Amygdala (tissue), 56 donors: Measurements from ENCODE around the gene COG5.
A peak's percentile ranks its signal among the peaks of the same experiment; 100 is the strongest.
"Not testable (repeated sequence)": the region's sequence is repeated elsewhere in the genome, so short reads cannot be mapped to it uniquely, and the experiment has no call there.

Experiments
- DNase-seq, 56 donors: peaks; one replicate each; lab custom pipeline; 2025; lab: John Stamatoyannopoulos, UW

Gene COG5

GRCh38 chr7:107169120-107170050 lies 394.3 kb downstream of the COG5 start:
- peak; percentile 80 to 98 (median 95) for DNase-seq

- DNase-seq, result peak; percentile 63 to 100 (median 99)
Measured at GRCh38 chr7:107168233-107169119, 395.2 kb downstream of the COG5 start, which contains the start of gene HBP1. Gene HBP1 (plus strand): TSS chr7:107169003. CDS start chr7:107179894, 10,891 bp downstream.

GRCh38 chr7:107167483-107168232 lies 396.1 kb downstream of the COG5 start:
- DNase-seq, result peak in 19 of 56 donors; percentile 10 to 78 (median 63)

GRCh38 chr7:107166736-107167426 lies 396.8 kb downstream of the COG5 start:
- DNase-seq, result no peak

- DNase-seq, result no peak
Measured at GRCh38 chr7:107165341-107165740, 398.4 kb downstream of the COG5 start.

GRCh38 chr7:107164092-107164491 lies 399.6 kb downstream of the COG5 start:
- no peak for DNase-seq

- DNase-seq, result no peak
Measured at GRCh38 chr7:107162475-107162874, 401.2 kb downstream of the COG5 start.

- DNase-seq, result no peak
Measured at GRCh38 chr7:107161415-107161814, 402.3 kb downstream of the COG5 start.

GRCh38 chr7:107160389-107160788 lies 403.3 kb downstream of the COG5 start:
- no peak for DNase-seq

- no peak for DNase-seq
Measured at GRCh38 chr7:107158028-107158427, 405.7 kb downstream of the COG5 start.

GRCh38 chr7:107157091-107157490 lies 406.6 kb downstream of the COG5 start:
- no peak for DNase-seq

GRCh38 chr7:107155726-107156125 lies 408.0 kb downstream of the COG5 start:
- DNase-seq, result not testable (repeated sequence)

GRCh38 chr7:107154826-107155225 lies 408.9 kb downstream of the COG5 start:
- no peak for DNase-seq

GRCh38 chr7:107152011-107152410 lies 411.7 kb downstream of the COG5 start:
- DNase-seq, result no peak
